ENCODE data around the gene RIPK3.

RIPK3 gene

DNA sequence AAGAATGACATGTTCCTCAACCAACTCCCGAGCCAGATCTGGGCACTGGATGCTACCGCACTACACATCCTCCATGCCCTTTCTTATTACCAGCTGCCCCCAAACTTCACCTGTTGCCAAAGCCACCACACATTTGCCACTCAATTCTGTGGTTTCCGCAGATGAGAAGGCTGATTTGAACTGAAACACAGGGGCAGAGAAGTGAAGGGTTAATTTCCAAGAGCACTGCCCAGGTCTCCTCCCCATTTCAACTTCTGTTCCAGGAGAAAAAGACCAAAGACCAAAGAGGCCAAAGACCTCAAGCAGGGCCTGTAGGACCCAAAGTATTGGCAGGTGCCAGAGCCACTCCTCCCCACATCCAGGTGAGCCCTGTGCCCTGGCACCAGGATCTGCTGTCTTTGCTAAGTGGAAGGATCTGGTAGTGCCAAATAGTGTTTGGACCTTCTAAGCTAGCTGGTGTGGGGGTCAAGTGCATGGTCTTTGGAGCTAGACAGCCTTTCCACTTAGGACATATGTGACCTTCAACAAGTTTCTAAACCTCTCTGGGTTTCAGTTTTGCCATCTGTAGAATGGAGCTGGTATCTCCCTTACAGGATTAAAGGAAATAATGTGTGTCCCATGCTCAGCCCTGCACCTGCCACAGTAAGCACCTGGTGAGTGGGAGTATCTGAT, 48.2 kb downstream of the RIPK3 start:
- DNase-seq (ENCODE audit: low spot score), result no peak
- H3K4me3 ChIP-seq, result no peak overlapping the region
- H3K27ac ChIP-seq, result no peak overlapping the region
- TF ChIP-seq CTCF (IDR thresholded peaks at IDR 0.05), result no peak

DNA sequence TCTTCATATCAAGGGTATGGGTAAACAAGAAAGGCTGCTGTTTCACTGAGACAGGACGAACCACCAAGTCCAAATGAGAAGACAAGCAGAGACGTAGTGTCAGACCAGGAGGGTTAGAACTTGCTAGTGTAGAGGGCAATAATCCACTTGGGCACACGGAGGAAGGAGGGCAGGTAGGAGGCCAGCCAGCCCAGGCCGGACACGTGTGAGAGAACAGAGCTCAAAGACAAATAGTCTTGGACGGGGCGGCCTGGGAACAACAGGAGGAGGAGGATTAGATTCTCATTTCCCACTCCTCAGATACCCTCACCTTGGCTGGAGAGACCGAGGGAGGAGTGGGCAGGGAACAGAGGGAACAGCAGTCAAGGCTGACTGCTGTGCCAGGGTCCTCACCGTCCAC, 49.0 kb downstream of the RIPK3 start:
- no peak for DNase-seq (ENCODE audit: low spot score)
- no peak for TF ChIP-seq CTCF (IDR thresholded peaks at IDR 0.05)
- Histone ChIP-seq H3K27ac (no peak overlapping the region), H3K4me3 (no peak overlapping the region)

GRCh38 chr14:24289649-24290280, 50.0 kb downstream of the RIPK3 start:
- DNase-seq (ENCODE audit: low spot score), result no peak
- H3K27ac ChIP-seq, result no peak overlapping the region
- no peak for TF ChIP-seq CTCF (IDR thresholded peaks at IDR 0.05)

DNA sequence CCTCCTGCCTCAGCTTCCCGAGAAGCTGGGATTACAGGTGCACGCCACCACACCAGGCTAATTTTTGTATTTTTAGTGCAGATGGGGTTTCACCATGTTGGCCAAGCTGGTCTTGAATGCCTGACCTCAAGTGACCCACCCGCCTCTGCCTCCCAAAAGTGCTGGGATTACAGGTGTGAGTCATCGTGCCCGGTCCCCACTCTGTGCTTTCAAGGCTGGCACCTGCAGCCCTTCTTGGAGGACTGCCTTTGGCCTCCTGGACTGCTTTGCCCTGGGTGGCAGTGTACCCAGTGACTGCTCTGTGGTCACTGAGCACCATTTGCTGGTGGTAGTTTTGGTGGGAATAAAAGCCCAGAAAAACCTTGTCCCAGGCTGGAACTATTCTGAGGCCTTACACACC, 52.8 kb downstream of the RIPK3 start:
- DNase-seq (ENCODE audit: low spot score), result no peak
- no peak overlapping the region for H3K4me3 ChIP-seq
- TF ChIP-seq CTCF (IDR thresholded peaks at IDR 0.05), result no peak
- H3K27ac ChIP-seq, result no peak overlapping the region

More at GRCh38 chr14:24289649-24290280, 50.0 kb downstream of the RIPK3 start:
- H3K4me3 ChIP-seq, result no peak overlapping the region

Data from coronary artery (tissue), 2 donors.